ENCODE data around the gene RBCK1. TPM values are rescaled to one million over a fixed set of nuclear protein-coding genes. Genes with fewer than 3 reads are reported as not detected.

Gene RBCK1
- total and polyA plus RNA-seq, 9 of the 15 experiments (the other 6 are each of a cell fraction or from before 2014, with no cell fraction given): 5.9 to 59.3 (median 26.5) TPM

- TF ChIP-seq ZBTB40 (IDR thresholded peaks at IDR 0.05) (peak; percentile 67), ZBTB40 (CRISPR knock-in tag; IDR thresholded peaks at IDR 0.05) (no peak; the same call in 1 of the 2 replicates), ZNF436 (CRISPR knock-in tag; IDR thresholded peaks at IDR 0.05) (no peak), SMARCA4 (IDR thresholded peaks at IDR 0.05) (peak; percentile 68), SUPT5H (IDR thresholded peaks at IDR 0.05) (peak; percentile 7; the same call in 1 of the 2 replicates), KLF1 (tag; IDR thresholded peaks at IDR 0.05) (peak; percentile 94), FOSL1 (tag; conservative IDR thresholded peaks at IDR 0.05) (peak; percentile 62), CEBPG (CRISPR knock-in tag; IDR thresholded peaks at IDR 0.05) (peak; percentile 100), CEBPG (tag; conservative IDR thresholded peaks at IDR 0.05 in 1 of 2, IDR thresholded peaks at IDR 0.05 in 1 of 2) (peak; percentile 98 to 100), SRSF9 (IDR thresholded peaks at IDR 0.05; ENCODE audit: borderline replicate concordance, low read depth, low read length) (no peak), NR2C1 (IDR thresholded peaks at IDR 0.05) (no peak; the same call in 1 of the 2 replicates), NR2C1 (tag; IDR thresholded peaks at IDR 0.05) (peak; percentile 66), MAFK (IDR thresholded peaks at IDR 0.05; ENCODE audit: low read length) (no peak), MYNN (IDR thresholded peaks at IDR 0.05) (peak; percentile 63; the same call in 1 of the 2 replicates), MYNN (CRISPR knock-in tag; IDR thresholded peaks at IDR 0.05) (no peak), ZNF316 (IDR thresholded peaks at IDR 0.05) (no peak), ZNF121 (CRISPR knock-in tag; conservative IDR thresholded peaks at IDR 0.05) (no peak), CBFA2T3 (IDR thresholded peaks at IDR 0.05) (peak; percentile 78), BMI1 (IDR thresholded peaks at IDR 0.05; ENCODE audit: low read length) (no peak), SAFB (IDR thresholded peaks at IDR 0.05; ENCODE audit: borderline replicate concordance, low read depth, low read length) (peak; percentile 30; the same call in 1 of the 2 replicates), ZNF384 (IDR thresholded peaks at IDR 0.05; ENCODE audit: low read depth, low read length) (no peak), LARP7 (IDR thresholded peaks at IDR 0.05) (peak; percentile 52; the same call in 1 of the 2 replicates), NONO (IDR thresholded peaks at IDR 0.05; ENCODE audit: low read depth in 2 of 2, low read length in 1 of 2) (peak; percentile 51 to 77; a peak in 3 of 4 replicates), PYGO2 (tag; IDR thresholded peaks at IDR 0.05) (no peak)
These were observed 27.1 kb upstream of the RBCK1 start (continued) for GRCh38 chr20:380763-381580.
